GM12875 (cell line): Measurements from ENCODE around the gene AKIP1.
A peak's percentile ranks its signal among the peaks of the same experiment; 100 is the strongest.

Experiments used
- H3K4me3 ChIP-seq: one replicate; pipeline ENCODE4 v1.5.1; 2011; ENCODE audit warnings: low read depth, low read length, control low read depth
- TF ChIP-seq, protein P1 (sequence below): IDR thresholded peaks from 2 replicates; pipeline ENCODE4 v1.5.1; 2011; ENCODE audit warnings: low read depth, mild to moderate bottlenecking, control low read depth, inconsistent platforms, low read length, moderate library complexity, borderline replicate concordance; ENCODE audit not compliant: insufficient read depth

AKIP1 gene

DNA sequence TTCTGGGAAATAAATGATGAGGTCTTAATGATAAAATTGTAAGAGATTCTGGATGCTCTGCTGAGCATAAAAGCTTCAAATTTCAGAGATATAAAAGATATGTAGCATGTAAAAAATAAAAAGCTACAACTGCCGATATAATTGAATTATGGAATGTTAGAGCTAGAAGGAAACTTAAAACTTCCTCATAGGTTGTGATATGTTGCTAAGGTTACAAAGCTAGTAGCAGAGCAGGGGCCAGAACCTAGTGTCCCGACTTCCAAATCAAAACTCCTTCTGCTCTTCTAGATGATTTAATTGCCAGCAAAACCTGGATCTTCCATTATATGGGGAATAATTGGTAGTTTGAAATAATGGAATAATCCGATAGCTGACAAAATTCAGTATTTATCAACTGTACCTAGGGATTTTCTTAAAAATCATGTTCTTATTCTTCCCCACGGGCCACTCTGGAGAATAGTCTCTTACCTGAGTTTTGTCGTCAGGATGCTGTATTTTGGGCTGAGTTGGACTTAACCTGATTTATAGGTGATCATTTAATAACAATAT is 31.6 kb downstream of the AKIP1 start, which contains the start of gene ASCL3:
ASCL3 (minus strand) TSS at position 499 of the 549 bp plus-strand sequence. CDS start 4,855 bp downstream, outside the sequence.
- TF ChIP-seq, protein P1, sequence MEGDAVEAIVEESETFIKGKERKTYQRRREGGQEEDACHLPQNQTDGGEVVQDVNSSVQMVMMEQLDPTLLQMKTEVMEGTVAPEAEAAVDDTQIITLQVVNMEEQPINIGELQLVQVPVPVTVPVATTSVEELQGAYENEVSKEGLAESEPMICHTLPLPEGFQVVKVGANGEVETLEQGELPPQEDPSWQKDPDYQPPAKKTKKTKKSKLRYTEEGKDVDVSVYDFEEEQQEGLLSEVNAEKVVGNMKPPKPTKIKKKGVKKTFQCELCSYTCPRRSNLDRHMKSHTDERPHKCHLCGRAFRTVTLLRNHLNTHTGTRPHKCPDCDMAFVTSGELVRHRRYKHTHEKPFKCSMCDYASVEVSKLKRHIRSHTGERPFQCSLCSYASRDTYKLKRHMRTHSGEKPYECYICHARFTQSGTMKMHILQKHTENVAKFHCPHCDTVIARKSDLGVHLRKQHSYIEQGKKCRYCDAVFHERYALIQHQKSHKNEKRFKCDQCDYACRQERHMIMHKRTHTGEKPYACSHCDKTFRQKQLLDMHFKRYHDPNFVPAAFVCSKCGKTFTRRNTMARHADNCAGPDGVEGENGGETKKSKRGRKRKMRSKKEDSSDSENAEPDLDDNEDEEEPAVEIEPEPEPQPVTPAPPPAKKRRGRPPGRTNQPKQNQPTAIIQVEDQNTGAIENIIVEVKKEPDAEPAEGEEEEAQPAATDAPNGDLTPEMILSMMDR, result no peak
- no peak within 1 kb of the TSS for H3K4me3 ChIP-seq

- TF ChIP-seq, protein P1, result no peak
- H3K4me3 ChIP-seq, result no peak overlapping the region
These were observed 36.4 kb downstream of the AKIP1 start for GRCh38 chr11:8947230-8947943.

DNA sequence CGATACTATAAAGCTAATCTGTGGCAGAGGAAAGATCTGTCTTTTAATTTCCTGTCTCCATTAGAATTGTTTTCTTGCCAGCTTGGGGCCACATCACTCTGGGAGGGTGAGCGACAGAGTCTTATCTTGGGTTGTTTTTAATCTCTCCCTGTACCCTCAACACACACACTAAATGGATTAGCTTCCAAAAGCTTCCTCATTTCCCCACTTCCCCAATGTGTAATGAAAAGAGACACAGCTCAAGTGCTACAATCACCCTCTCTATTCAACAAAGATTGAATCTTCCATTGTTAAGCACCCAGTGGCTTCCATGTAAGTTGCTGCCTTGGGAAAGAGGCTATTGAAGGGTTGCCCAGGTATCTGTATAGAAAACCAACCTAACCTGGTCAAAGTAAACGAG is 37.9 kb downstream of the AKIP1 start:
- TF ChIP-seq, protein P1, result no peak
- H3K4me3 ChIP-seq, result no peak overlapping the region

DNA sequence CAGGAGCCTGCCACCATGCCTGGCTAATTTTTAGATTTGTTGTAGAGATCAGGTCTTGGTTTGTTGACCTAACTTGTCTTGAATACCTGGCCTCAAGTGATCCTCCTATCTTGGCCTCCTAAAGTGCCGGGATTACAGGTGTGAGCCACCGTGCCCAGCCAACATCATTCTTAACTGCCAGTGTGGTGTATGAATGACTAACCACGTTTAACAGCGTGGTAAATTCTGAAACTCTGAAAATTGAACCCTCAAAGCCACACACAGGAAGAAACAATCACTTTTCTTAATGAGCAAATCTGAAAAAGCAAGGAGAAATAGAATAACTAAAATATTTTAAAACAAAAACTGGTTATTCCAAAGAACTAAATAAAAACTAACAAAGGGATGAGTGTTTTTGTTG is 45.9 kb downstream of the AKIP1 start:
- TF ChIP-seq, protein P1, result no peak
- H3K4me3 ChIP-seq, result no peak overlapping the region

DNA sequence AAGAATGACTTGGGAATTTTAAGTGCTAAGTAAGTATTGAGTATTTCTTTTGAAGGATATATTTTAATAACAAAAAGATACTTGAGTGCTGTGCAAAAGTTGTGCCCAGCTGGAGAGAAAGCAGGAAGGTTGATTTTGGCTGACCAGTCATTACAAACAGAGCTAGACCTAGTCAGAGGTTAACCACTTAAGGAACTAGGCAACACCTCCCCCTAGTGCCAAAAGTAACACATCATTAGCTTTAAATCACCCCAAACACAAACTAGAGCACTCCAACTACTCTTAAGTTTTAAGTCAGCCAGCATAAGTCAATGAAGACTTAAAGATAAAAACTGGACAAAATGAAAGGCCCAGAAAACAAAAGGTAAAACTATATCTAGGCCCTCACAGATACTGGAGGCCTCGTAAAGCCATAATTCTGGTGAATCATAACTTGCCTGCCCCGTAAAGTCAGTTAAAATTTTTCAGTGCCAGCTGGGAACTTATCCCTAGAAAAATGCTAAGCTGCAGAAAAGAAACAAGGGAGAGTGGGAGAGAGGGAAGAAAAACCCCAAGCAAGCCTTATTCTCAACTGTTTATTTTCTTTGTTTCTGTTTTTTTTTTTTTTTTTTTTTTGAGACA is 48.7 kb downstream of the AKIP1 start:
- TF ChIP-seq, protein P1, result peak; percentile 56; the same call in 1 of the 2 replicates
- no peak overlapping the region for H3K4me3 ChIP-seq

DNA sequence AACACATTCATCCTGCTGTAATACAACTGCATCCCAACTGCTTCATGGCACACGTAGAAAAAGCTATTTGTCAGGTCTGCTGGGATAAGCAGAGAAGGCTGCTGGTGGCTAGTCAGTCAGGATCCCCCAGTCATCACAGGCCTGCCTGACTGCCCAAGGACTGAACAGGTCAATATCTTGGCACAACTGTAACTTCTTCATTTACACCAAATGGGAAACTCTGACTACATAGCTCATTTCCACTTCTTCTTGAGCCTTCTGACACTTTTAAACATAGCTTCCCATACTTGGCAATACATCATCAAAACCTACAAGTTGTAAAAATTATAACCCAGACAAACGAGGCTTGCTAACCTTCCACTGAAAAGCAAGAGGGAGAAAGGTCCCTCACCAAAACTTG is 50.4 kb downstream of the AKIP1 start:
- TF ChIP-seq, protein P1, result no peak
- H3K4me3 ChIP-seq, result no peak overlapping the region
